A549 (cell line): Measurements from ENCODE around the gene ZNF423. TPM values are rescaled to one million over a fixed set of nuclear protein-coding genes. Genes with fewer than 3 reads are reported as not detected.

ENCODE experiments used
- ATAC-seq, 2 experiments: fragments of 200-7000 bp in 1 of 2; fragments of >200 bp in 1 of 2; cut with Nextera tagmentation in 1 of 2; cut with Tn5 transposase in 1 of 2; 3 replicates each; pipeline versions ENCODE4 v1.8.0 to v1.9.1; 2018 to 2020; ENCODE audit warnings: mild to moderate bottlenecking in 1 of 2, moderate library complexity in 1 of 2
- CTCF ChIA-PET: fragments of 300-600 bp; sonication (Branson Sonifier 250); formaldehyde crosslinking; extraction: SDS; loops from one replicate; lab custom pipeline; 2021; ENCODE audit warnings: antibody characterized with exemption, inconsistent platforms; lab: Yijun Ruan, JAX
- POLR2A ChIA-PET: fragments of 350-600 bp; formaldehyde crosslinking; extraction: SDS; loops from one replicate; lab custom pipeline; 2021; ENCODE audit warnings: antibody characterized with exemption, inconsistent platforms; lab: Yijun Ruan, JAX
- DNase-seq, 2 experiments: peaks; one replicate each; pipeline versions ENCODE4 v3.0.0 to v3.0.0-alpha.2; 2011 to 2016; ENCODE audit warnings: low read depth in 1 of 2, low spot score in 1 of 2
- FAIRE-seq: peaks from 2 replicates; lab custom pipeline; 2011; peaks lifted over from hg19 to GRCh38; lab: Jason Lieb, UNC
- H3K27ac ChIP-seq, 2 experiments: fragments of >200 bp; sonication (Bioruptor Twin); formaldehyde crosslinking; 3 replicates each; pipeline ENCODE4 v1.5.1; 2016 to 2017
- H3K4me1 ChIP-seq: fragments of >200 bp; sonication (Bioruptor Twin); formaldehyde crosslinking; 3 replicates; pipeline ENCODE4 v1.6.1; 2016
- H3K4me2 ChIP-seq: fragments of >200 bp; sonication (Bioruptor Twin); formaldehyde crosslinking; 3 replicates; pipeline ENCODE4 v1.6.1; 2016
- H3K4me3 ChIP-seq: fragments of >200 bp; sonication (Bioruptor Twin); formaldehyde crosslinking; 3 replicates; pipeline ENCODE4 v1.5.1; 2016
- H3K9me3 ChIP-seq: fragments of >200 bp; sonication (Bioruptor Twin); formaldehyde crosslinking; 3 replicates; pipeline ENCODE4 v1.6.1; 2016
- CBX8 ChIP-seq: fragments of 200-600 bp; sonication (generic); IDR thresholded peaks from 2 replicates; pipeline ENCODE4 v1.6.1; 2016
- CHD2 ChIP-seq: fragments of 150-350 bp; IDR thresholded peaks from 2 replicates; pipeline ENCODE4 v1.6.1; 2014; ENCODE audit warnings: low read length; ENCODE audit not compliant: partially characterized antibody
- CHD4 ChIP-seq: fragments of 200-600 bp; sonication (generic); IDR thresholded peaks from 2 replicates; pipeline ENCODE4 v1.6.1; 2016; ENCODE audit warnings: antibody characterized with exemption, mild to moderate bottlenecking, borderline replicate concordance
- CTCF ChIP-seq: fragments of >200 bp; sonication (Bioruptor Twin); formaldehyde crosslinking; IDR thresholded peaks from 3 replicates; pipeline ENCODE4 v1.5.1; 2016
- E2F6 ChIP-seq: IDR thresholded peaks from 2 replicates; pipeline ENCODE4 v1.6.1; 2012; ENCODE audit warnings: low read depth, borderline replicate concordance
- EHF ChIP-seq: fragments of 250-450 bp; sonication (Bioruptor Pico); IDR thresholded peaks from 2 replicates; pipeline ENCODE4 v1.5.0; 2020; ENCODE audit warnings: mild to moderate bottlenecking
- EHMT2 ChIP-seq: fragments of 200-600 bp; sonication (generic); IDR thresholded peaks from 2 replicates; pipeline ENCODE4 v1.6.1; 2016; ENCODE audit warnings: antibody characterized with exemption, low read depth, mild to moderate bottlenecking, moderate library complexity
- FOSB ChIP-seq: fragments of 250-450 bp; sonication (Bioruptor Pico); IDR thresholded peaks from 2 replicates; pipeline ENCODE4 v1.5.0; 2020; ENCODE audit warnings: mild to moderate bottlenecking, moderate library complexity
- GATA3 ChIP-seq: IDR thresholded peaks from 2 replicates; pipeline ENCODE4 v1.6.1; 2012; ENCODE audit warnings: borderline replicate concordance
- HES2 ChIP-seq: fragments of >200 bp; sonication (Bioruptor Twin); formaldehyde crosslinking; IDR thresholded peaks from 2 replicates; pipeline ENCODE4 v1.6.1; 2016
- HEYL ChIP-seq: fragments of 250-450 bp; sonication (Bioruptor Pico); IDR thresholded peaks from 2 replicates; pipeline ENCODE4 v1.8.0; 2021; ENCODE audit warnings: mild to moderate bottlenecking, moderate library complexity
- HOXB13 ChIP-seq: fragments of 250-450 bp; sonication (Bioruptor Pico); IDR thresholded peaks from 2 replicates; pipeline ENCODE4 v1.5.0; 2020; ENCODE audit warnings: low read depth, mild to moderate bottlenecking, moderate library complexity
- HOXB5 ChIP-seq: fragments of 250-450 bp; sonication (Bioruptor Pico); IDR thresholded peaks from 2 replicates; pipeline ENCODE4 v1.5.0; 2020; ENCODE audit warnings: mild to moderate bottlenecking, moderate library complexity
- JUNB ChIP-seq: fragments of >200 bp; sonication (Bioruptor Twin); formaldehyde crosslinking; IDR thresholded peaks from 2 replicates; pipeline ENCODE4 v1.6.1; 2016
- KDM5A ChIP-seq: fragments of 200-600 bp; sonication (generic); IDR thresholded peaks from 2 replicates; pipeline ENCODE4 v1.6.1; 2016; ENCODE audit warnings: antibody characterized with exemption, mild to moderate bottlenecking
- MAFK ChIP-seq: fragments of 450-650 bp; IDR thresholded peaks from 2 replicates; pipeline ENCODE4 v1.6.1; 2014; ENCODE audit not compliant: partially characterized antibody
- NFE2L2 ChIP-seq: fragments of 150-350 bp; conservative IDR thresholded peaks from 2 replicates; pipeline ENCODE4 v1.6.1; 2014; ENCODE audit warnings: low read length
- NPAS2 ChIP-seq: fragments of 250-450 bp; sonication (Bioruptor Pico); IDR thresholded peaks from 2 replicates; pipeline ENCODE4 v1.8.0; 2022; ENCODE audit warnings: mild to moderate bottlenecking, moderate library complexity, borderline replicate concordance
- PBX3 ChIP-seq: IDR thresholded peaks from 2 replicates; pipeline ENCODE4 v1.6.1; 2012
- PHF8 ChIP-seq: fragments of 200-600 bp; sonication (generic); IDR thresholded peaks from 2 replicates; pipeline ENCODE4 v1.6.1; 2016; ENCODE audit warnings: low read depth, mild to moderate bottlenecking, antibody characterized with exemption, moderate library complexity, borderline replicate concordance
- POLR2AphosphoS2 ChIP-seq: conservative IDR thresholded peaks from 2 replicates; pipeline ENCODE4 v1.6.1; 2012; ENCODE audit warnings: low read length, improper control_type of control experiment, inconsistent platforms
- RAD21 ChIP-seq, 2 experiments: fragments of >200 bp in 1 of 2; sonication (Bioruptor Twin) in 1 of 2; formaldehyde crosslinking in 1 of 2; IDR thresholded peaks in 1 of 2; conservative IDR thresholded peaks in 1 of 2; 2 replicates in 1 of 2; 3 replicates in 1 of 2; pipeline ENCODE4 v1.6.1; 2012 to 2018; ENCODE audit warnings: inconsistent platforms in 1 of 2
- REST ChIP-seq: fragments of 200-600 bp; sonication (generic); IDR thresholded peaks from 2 replicates; pipeline ENCODE4 v1.6.1; 2016; ENCODE audit warnings: antibody characterized with exemption, mild to moderate bottlenecking, moderate library complexity
- TFCP2L1 ChIP-seq: fragments of 250-450 bp; sonication (Bioruptor Pico); IDR thresholded peaks from 2 replicates; pipeline ENCODE4 v1.5.0; 2021; ENCODE audit warnings: mild to moderate bottlenecking
- TP53 ChIP-seq: fragments of 250-450 bp; sonication (Bioruptor Pico); IDR thresholded peaks from 2 replicates; pipeline ENCODE4 v1.5.0; 2021; ENCODE audit warnings: mild to moderate bottlenecking, moderate library complexity
- ZC3H11A ChIP-seq: fragments of 450-650 bp; IDR thresholded peaks from 2 replicates; pipeline ENCODE4 v1.6.1; 2014; ENCODE audit warnings: antibody characterized with exemption, mild to moderate bottlenecking
- ZFP36 ChIP-seq: fragments of 450-650 bp; IDR thresholded peaks from 2 replicates; pipeline ENCODE4 v1.6.1; 2014; ENCODE audit warnings: borderline replicate concordance; ENCODE audit not compliant: partially characterized antibody
- WGBS: methylation state at CpG from one replicate; pipeline ENCODE4 v1.1.6; 2017; ENCODE audit errors: missing lambda C conversion rate; 5-methylcytosine and 5-hydroxymethylcytosine counted together
- polyA plus RNA-seq, 4 experiments: library from polyadenylated mRNA; depleted of rRNA in 3 of 4; stranded (reverse); fragments of >200 nt; fragmentation: RNase III in 1 of 4; extraction: RNeasy Plus Mini Kit Qiagen cat#74134 plus additional on column Dnase treatment in 1 of 4; gene quantifications; 2 replicates in 3 of 4; 3 replicates in 1 of 4; pipeline ENCODE4 v1.2.3, GENCODE V29; 2011 to 2017

The ZNF423 gene
- polyA plus RNA-seq, 2 of the 4 experiments (the other 2 are of a cell fraction), result 0.04 to 0.10 TPM

GRCh38 chr16:49542946-49543630 lies 312.8 kb downstream of the ZNF423 start:
- peak overlapping the region; percentile 27; the same call in 1 of the 3 replicates for H3K4me2 ChIP-seq
- no peak overlapping the region for H3K27ac ChIP-seq
- FAIRE-seq (no peak), DNase-seq (no peak), ATAC-seq (no peak)
- 37% methylated on average over 12 of the region's 13 CpGs for WGBS
- ChIA-PET CTCF (interaction anchor here (1.2 to 2.2 kb wide), 3 partner anchors 12 to 135 kb away, joined by 3 to 7 read pairs (median 6); no protein-coding TSS in a partner anchor), POLR2A (no interaction called here)
- peaks cover 7% of the 10 kb centered on the region; the same call in 1 of the 3 replicates for H3K4me1 ChIP-seq
- no peaks in the 10 kb centered on the region for H3K9me3 ChIP-seq
- no peak for TF ChIP-seq CHD2
- TF ChIP-seq GATA3, result no peak
- no peak for TF ChIP-seq POLR2AphosphoS2
- no peak for TF ChIP-seq EHMT2
- TF ChIP-seq HES2, result no peak
- TF ChIP-seq NPAS2 (CRISPR knock-in tag), result no peak
- TF ChIP-seq MAFK, result no peak
- TF ChIP-seq CBX8, result no peak
- TF ChIP-seq ZFP36, result no peak
- no peak for TF ChIP-seq PBX3
- no peak for TF ChIP-seq HOXB5 (CRISPR knock-in tag)
- TF ChIP-seq TFCP2L1 (CRISPR knock-in tag), result no peak
- no peak for TF ChIP-seq HOXB13 (CRISPR knock-in tag)
- no peak for TF ChIP-seq CHD4
- H3K4me3 ChIP-seq, result no peak overlapping the region

GRCh38 chr16:49542391-49542891 lies 313.5 kb downstream of the ZNF423 start:
- no peak overlapping the region for H3K4me3 ChIP-seq
- TF ChIP-seq TP53 (no peak), HOXB5 (CRISPR knock-in tag) (no peak), RAD21 (conservative IDR thresholded peaks at IDR 0.05 in 1 of 2, IDR thresholded peaks at IDR 0.05 in 1 of 2) (no peak), EHMT2 (no peak), E2F6 (no peak), CTCF (no peak), NFE2L2 (no peak), KDM5A (no peak), HOXB13 (CRISPR knock-in tag) (no peak), EHF (no peak), PHF8 (no peak), JUNB (no peak), REST (no peak), FOSB (CRISPR knock-in tag) (no peak), MAFK (no peak), ZC3H11A (no peak), HEYL (CRISPR knock-in tag) (no peak)
- TF ChIP-seq, all 56 proteins: peak for 0
- H3K4me1 ChIP-seq, result peaks cover 7% of the 10 kb centered on the region; the same call in 1 of the 3 replicates
- CTCF ChIA-PET, result interaction anchor here (0.8 to 2.2 kb wide), 4 partner anchors 12 to 335 kb away, joined by 3 to 7 read pairs (median 4); no protein-coding TSS in a partner anchor
- no peak for FAIRE-seq
- H3K27ac ChIP-seq, result no peak overlapping the region
- WGBS, result 31% methylated on average over 9 of the region's 9 CpGs
- 0 out of 6 replicates have a peak, but pooled peaks of 1 of the 2 experiments have one; percentile 12 for ATAC-seq
- DNase-seq, result no peak
- H3K9me3 ChIP-seq, result no peaks in the 10 kb centered on the region
- peak overlapping the region; percentile 27; the same call in 1 of the 3 replicates for H3K4me2 ChIP-seq
- POLR2A ChIA-PET, result no interaction called here
